ENCODE results near the gene ERVFRD-1.

ERVFRD-1 gene

GRCh38 chr6:11066505-11067347, 44.8 kb downstream of the ERVFRD-1 start:
- H3K4me3 ChIP-seq (ENCODE audit: control insufficient read depth, low read depth, low read length), result no peak overlapping the region
- no peak for TF ChIP-seq CTCF (IDR thresholded peaks at IDR 0.05; ENCODE audit: control insufficient read depth, insufficient read depth, low read depth, low read length, missing control alignments)

GRCh38 chr6:11065436-11066202, 45.9 kb downstream of the ERVFRD-1 start:
- no peak overlapping the region for H3K4me3 ChIP-seq (ENCODE audit: control insufficient read depth, low read depth, low read length)
- TF ChIP-seq CTCF (IDR thresholded peaks at IDR 0.05; ENCODE audit: control insufficient read depth, insufficient read depth, low read depth, low read length, missing control alignments), result no peak
- no peak for DNase-seq (ENCODE audit: low read depth)

More at GRCh38 chr6:11066505-11067347, 44.8 kb downstream of the ERVFRD-1 start:
- no peak for DNase-seq (ENCODE audit: low read depth)

GRCh38 chr6:11064836-11065235, 46.7 kb downstream of the ERVFRD-1 start:
- DNase-seq (ENCODE audit: low read depth), result no peak
- TF ChIP-seq CTCF (IDR thresholded peaks at IDR 0.05; ENCODE audit: control insufficient read depth, insufficient read depth, low read depth, low read length, missing control alignments), result no peak
- H3K4me3 ChIP-seq (ENCODE audit: control insufficient read depth, low read depth, low read length), result no peak overlapping the region

- DNase-seq (ENCODE audit: low read depth), result no peak
- no peak for TF ChIP-seq CTCF (IDR thresholded peaks at IDR 0.05; ENCODE audit: control insufficient read depth, insufficient read depth, low read depth, low read length, missing control alignments)
- no peak overlapping the region for H3K4me3 ChIP-seq (ENCODE audit: control insufficient read depth, low read depth, low read length)
Observed at GRCh38 chr6:11062715-11063114, 48.8 kb downstream of the ERVFRD-1 start.

DNA sequence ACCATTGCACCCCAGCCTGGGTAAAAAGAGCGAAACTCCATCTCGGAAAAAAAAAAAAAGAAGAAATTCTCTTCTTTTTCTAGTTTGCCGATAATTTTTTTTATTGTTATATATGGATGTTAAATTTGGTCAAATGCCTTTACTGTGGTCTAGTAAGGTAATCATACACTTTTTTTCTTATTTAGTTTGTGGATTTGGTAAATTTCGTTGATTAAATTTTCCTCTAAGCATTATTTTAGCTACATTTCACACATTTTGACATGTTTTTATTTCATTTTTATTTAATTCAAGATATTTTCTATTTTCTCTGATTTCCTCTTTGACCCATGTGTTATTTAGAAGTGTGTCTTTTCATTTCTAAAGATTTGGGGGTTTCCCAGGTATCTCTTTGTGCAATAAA, 49.4 kb downstream of the ERVFRD-1 start:
- DNase-seq (ENCODE audit: low read depth), result no peak
- TF ChIP-seq CTCF (IDR thresholded peaks at IDR 0.05; ENCODE audit: control insufficient read depth, insufficient read depth, low read depth, low read length, missing control alignments), result no peak
- H3K4me3 ChIP-seq (ENCODE audit: control insufficient read depth, low read depth, low read length), result no peak overlapping the region

GRCh38 chr6:11058406-11058805, 53.1 kb downstream of the ERVFRD-1 start:
- TF ChIP-seq CTCF (IDR thresholded peaks at IDR 0.05; ENCODE audit: control insufficient read depth, insufficient read depth, low read depth, low read length, missing control alignments), result no peak
- H3K4me3 ChIP-seq (ENCODE audit: control insufficient read depth, low read depth, low read length), result no peak overlapping the region
- DNase-seq (ENCODE audit: low read depth), result no peak

Data from AG09309 (cell line).